Activated CD4-positive, alpha-beta memory T cell treated with anti-CD3 and anti-CD28 coated beads for 36 hours (primary cell): ENCODE data around the gene WDR86. TPM values are rescaled to one million over a fixed set of nuclear protein-coding genes. Genes with fewer than 3 reads are reported as not detected.

Source experiments
- CTCF ChIA-PET: fragments of 350-600 bp; sonication (Branson Sonifier 250); formaldehyde crosslinking; loops from one replicate; lab custom pipeline; 2021; ENCODE audit warnings: antibody characterized with exemption, inconsistent platforms; lab: Charles Lee
- POLR2A ChIA-PET: fragments of 350-600 bp; sonication (Branson Sonifier 250); formaldehyde crosslinking; loops from one replicate; lab custom pipeline; 2021; ENCODE audit warnings: antibody characterized with exemption; lab: Charles Lee
- DNase-seq: peaks from one replicate; pipeline ENCODE4 v3.0.0-alpha.2; 2020
- H3K27ac Mint-ChIP-seq: one replicate; pipeline ENCODE4 v1.8.0; 2021; ENCODE audit warnings: mixed read lengths
- H3K27me3 Mint-ChIP-seq: one replicate; pipeline ENCODE4 v1.8.0; 2021; ENCODE audit warnings: mixed read lengths
- H3K36me3 Mint-ChIP-seq: one replicate; pipeline ENCODE4 v1.8.0; 2021; ENCODE audit warnings: mixed read lengths
- H3K4me1 Mint-ChIP-seq: one replicate; pipeline ENCODE4 v1.8.0; 2021; ENCODE audit warnings: low read depth, mixed read lengths
- H3K4me3 Mint-ChIP-seq: one replicate; pipeline ENCODE4 v1.8.0; 2021; ENCODE audit warnings: mild to moderate bottlenecking, mixed read lengths
- H3K9me3 Mint-ChIP-seq: one replicate; pipeline ENCODE4 v1.8.0; 2021; ENCODE audit warnings: mixed read lengths
- intact Hi-C: fragments of 100-400 bp; cut with micrococcal nuclease; formaldehyde crosslinking; loops from one replicate; pipeline ENCODE4 v1.15.1; 2023
- total RNA-seq, 2 experiments: library from RNA; stranded (reverse); gene quantifications; one replicate each; pipeline ENCODE4 v1.2.3, GENCODE V29; 2021

The WDR86 gene
- total RNA-seq, 2 experiments from 2014 or later: 0.17 to 0.43 TPM

GRCh38 chr7:151408839-151409666, 785 bp downstream of the WDR86 start:
- peaks cover 29% of the 10 kb centered on the region for H3K4me1 Mint-ChIP-seq
- ChIA-PET CTCF (interaction anchor here (1.4 to 1.8 kb wide), 2 partner anchors 39 to 41 kb away, joined by 6 to 8 read pairs; no protein-coding TSS in a partner anchor), POLR2A (interaction anchor here (0.5 kb wide), 1 partner anchor 321 kb away, joined by 3 read pairs; no protein-coding TSS in a partner anchor)
- intact Hi-C loops: no loop called here
- H3K36me3 Mint-ChIP-seq: no peaks in the 10 kb centered on the region
- H3K27ac Mint-ChIP-seq: peak overlapping the region; percentile 29
- DNase-seq: peak; percentile 62
- peaks cover 21% of the 10 kb centered on the region for H3K27me3 Mint-ChIP-seq
- H3K4me3 Mint-ChIP-seq: peak overlapping the region; percentile 67
- H3K9me3 Mint-ChIP-seq: no peaks in the 10 kb centered on the region

- CTCF ChIA-PET: no interaction called here
- H3K27ac Mint-ChIP-seq: no peak overlapping the region
- intact Hi-C loops: no loop called here
Observed at GRCh38 chr7:151408498-151408838, 1.4 kb downstream of the WDR86 start.

GRCh38 chr7:151406886-151407583, 2.8 kb downstream of the WDR86 start:
- Mint-ChIP-seq H3K27ac (no peak overlapping the region), H3K4me3 (no peak overlapping the region), H3K4me1 (peaks cover 15% of the 10 kb centered on the region), H3K27me3 (peaks cover 18% of the 10 kb centered on the region), H3K9me3 (no peaks in the 10 kb centered on the region), H3K36me3 (no peaks in the 10 kb centered on the region)
- intact Hi-C loops: no loop called here
- CTCF ChIA-PET: interaction anchor here (1.2 kb wide), 1 partner anchor 41 kb away, joined by 5 read pairs; no protein-coding TSS in a partner anchor
- POLR2A ChIA-PET: no interaction called here
- DNase-seq: no peak

More at GRCh38 chr7:151408498-151408838, 1.4 kb downstream of the WDR86 start:
- Mint-ChIP-seq H3K9me3 (no peaks in the 10 kb centered on the region), H3K36me3 (no peaks in the 10 kb centered on the region), H3K27me3 (peaks cover 21% of the 10 kb centered on the region), H3K4me1 (peaks cover 26% of the 10 kb centered on the region), H3K4me3 (peak overlapping the region; percentile 67)
- POLR2A ChIA-PET: no interaction called here
- DNase-seq: no peak

GRCh38 chr7:151406051-151406875, 3.6 kb downstream of the WDR86 start:
- Mint-ChIP-seq H3K27ac (no peak overlapping the region), H3K36me3 (no peaks in the 10 kb centered on the region), H3K4me1 (peaks cover 14% of the 10 kb centered on the region), H3K4me3 (no peak overlapping the region), H3K27me3 (peaks cover 15% of the 10 kb centered on the region), H3K9me3 (no peaks in the 10 kb centered on the region)
- POLR2A ChIA-PET: no interaction called here
- intact Hi-C loops: no loop called here
- CTCF ChIA-PET: interaction anchor here (0.7 kb wide), 1 partner anchor 42 kb away, joined by 4 read pairs; no protein-coding TSS in a partner anchor
- DNase-seq: no peak

GRCh38 chr7:151405588-151405987, 4.2 kb downstream of the WDR86 start:
- peaks cover 8% of the 10 kb centered on the region for H3K27me3 Mint-ChIP-seq
- no peak for DNase-seq
- H3K4me1 Mint-ChIP-seq: peaks cover 12% of the 10 kb centered on the region
- ChIA-PET POLR2A (no interaction called here), CTCF (interaction anchor here (0.7 kb wide), 1 partner anchor 43 kb away, joined by 4 read pairs; no protein-coding TSS in a partner anchor)
- intact Hi-C loops: no loop called here
- no peaks in the 10 kb centered on the region for H3K36me3 Mint-ChIP-seq
- no peaks in the 10 kb centered on the region for H3K9me3 Mint-ChIP-seq
- H3K4me3 Mint-ChIP-seq: no peak overlapping the region
- no peak overlapping the region for H3K27ac Mint-ChIP-seq

- peaks cover 5% of the 10 kb centered on the region for H3K27me3 Mint-ChIP-seq
- H3K27ac Mint-ChIP-seq: no peak overlapping the region
- ChIA-PET POLR2A (no interaction called here), CTCF (no interaction called here)
- H3K4me3 Mint-ChIP-seq: no peak overlapping the region
- peaks cover 10% of the 10 kb centered on the region for H3K4me1 Mint-ChIP-seq
- DNase-seq: no peak
- no peaks in the 10 kb centered on the region for H3K36me3 Mint-ChIP-seq
- no peaks in the 10 kb centered on the region for H3K9me3 Mint-ChIP-seq
- intact Hi-C loops: no loop called here
Observed at GRCh38 chr7:151405056-151405455, 4.8 kb downstream of the WDR86 start.

GRCh38 chr7:151404216-151405011, 5.4 kb downstream of the WDR86 start:
- Mint-ChIP-seq H3K9me3 (no peaks in the 10 kb centered on the region), H3K27ac (no peak overlapping the region), H3K4me3 (no peak overlapping the region), H3K4me1 (peaks cover 10% of the 10 kb centered on the region), H3K27me3 (peaks cover 5% of the 10 kb centered on the region), H3K36me3 (no peaks in the 10 kb centered on the region)
- POLR2A ChIA-PET: no interaction called here
- CTCF ChIA-PET: no interaction called here
- no peak for DNase-seq
- intact Hi-C loops: no loop called here

GRCh38 chr7:151403764-151404163, 6.1 kb downstream of the WDR86 start:
- ChIA-PET CTCF (no interaction called here), POLR2A (no interaction called here)
- intact Hi-C loops: no loop called here
- H3K4me3 Mint-ChIP-seq: no peak overlapping the region
- H3K27me3 Mint-ChIP-seq: peaks cover 3% of the 10 kb centered on the region
- no peaks in the 10 kb centered on the region for H3K9me3 Mint-ChIP-seq
- no peak for DNase-seq
- H3K4me1 Mint-ChIP-seq: peaks cover 6% of the 10 kb centered on the region
- peak overlapping the region; percentile 10 for H3K27ac Mint-ChIP-seq
- no peaks in the 10 kb centered on the region for H3K36me3 Mint-ChIP-seq

GRCh38 chr7:151402029-151402835, 7.6 kb downstream of the WDR86 start:
- Mint-ChIP-seq H3K36me3 (no peaks in the 10 kb centered on the region), H3K27ac (no peak overlapping the region), H3K4me3 (no peak overlapping the region), H3K4me1 (peaks cover 5% of the 10 kb centered on the region), H3K9me3 (peaks cover 6% of the 10 kb centered on the region), H3K27me3 (no peaks in the 10 kb centered on the region)
- DNase-seq: no peak
- intact Hi-C loops: no loop called here
- CTCF ChIA-PET: no interaction called here
- POLR2A ChIA-PET: no interaction called here

GRCh38 chr7:151400626-151401315, 9.1 kb downstream of the WDR86 start:
- no peak overlapping the region for H3K4me3 Mint-ChIP-seq
- ChIA-PET CTCF (no interaction called here), POLR2A (no interaction called here)
- no peaks in the 10 kb centered on the region for H3K36me3 Mint-ChIP-seq
- intact Hi-C loops: no loop called here
- peaks cover 5% of the 10 kb centered on the region for H3K4me1 Mint-ChIP-seq
- no peak for DNase-seq
- peaks cover 6% of the 10 kb centered on the region for H3K9me3 Mint-ChIP-seq
- H3K27me3 Mint-ChIP-seq: no peaks in the 10 kb centered on the region
- no peak overlapping the region for H3K27ac Mint-ChIP-seq
